Neural crest cell (in vitro differentiated cells): Measurements from ENCODE around the gene RPL22. TPM values are rescaled to one million over a fixed set of nuclear protein-coding genes. Genes with fewer than 3 reads are reported as not detected.

Experiments
- DNase-seq: peaks from one replicate; pipeline ENCODE4 v3.0.0; 2021; ENCODE audit warnings: low read depth, mixed read lengths, low spot score
- H3K27ac Mint-ChIP-seq: one replicate; pipeline ENCODE4 v1.8.0; 2021; ENCODE audit warnings: mild to moderate bottlenecking, mixed read lengths; ENCODE audit not compliant: unreplicated experiment
- H3K27me3 Mint-ChIP-seq: 2 replicates; pipeline ENCODE4 v1.8.0; 2021; ENCODE audit warnings: low read depth, mild to moderate bottlenecking, mixed read lengths
- H3K36me3 Mint-ChIP-seq: 2 replicates; pipeline ENCODE4 v1.8.0; 2021; ENCODE audit warnings: low read depth, mild to moderate bottlenecking, mixed read lengths
- H3K4me1 Mint-ChIP-seq: 2 replicates; pipeline ENCODE4 v1.8.0; 2021; ENCODE audit warnings: mixed read lengths
- H3K4me3 Mint-ChIP-seq: one replicate; pipeline ENCODE4 v1.8.0; 2021; ENCODE audit warnings: mild to moderate bottlenecking, mixed read lengths
- H3K9me3 Mint-ChIP-seq: 2 replicates; pipeline ENCODE4 v1.8.0; 2021; ENCODE audit warnings: mixed read lengths
- total RNA-seq: library from RNA; stranded (reverse); gene quantifications from 2 replicates; pipeline ENCODE4 v1.2.1, GENCODE V29; 2021
- TF ChIP-seq, protein P1 (sequence below): fragments of 200-600 bp; sonication (generic); conservative IDR thresholded peaks from 2 replicates; pipeline ENCODE4 v1.5.0; 2021; ENCODE audit warnings: antibody characterized with exemption, mild to moderate bottlenecking

The RPL22 gene
- total RNA-seq, 1 donor from 2014 or later = 479 TPM

DNA sequence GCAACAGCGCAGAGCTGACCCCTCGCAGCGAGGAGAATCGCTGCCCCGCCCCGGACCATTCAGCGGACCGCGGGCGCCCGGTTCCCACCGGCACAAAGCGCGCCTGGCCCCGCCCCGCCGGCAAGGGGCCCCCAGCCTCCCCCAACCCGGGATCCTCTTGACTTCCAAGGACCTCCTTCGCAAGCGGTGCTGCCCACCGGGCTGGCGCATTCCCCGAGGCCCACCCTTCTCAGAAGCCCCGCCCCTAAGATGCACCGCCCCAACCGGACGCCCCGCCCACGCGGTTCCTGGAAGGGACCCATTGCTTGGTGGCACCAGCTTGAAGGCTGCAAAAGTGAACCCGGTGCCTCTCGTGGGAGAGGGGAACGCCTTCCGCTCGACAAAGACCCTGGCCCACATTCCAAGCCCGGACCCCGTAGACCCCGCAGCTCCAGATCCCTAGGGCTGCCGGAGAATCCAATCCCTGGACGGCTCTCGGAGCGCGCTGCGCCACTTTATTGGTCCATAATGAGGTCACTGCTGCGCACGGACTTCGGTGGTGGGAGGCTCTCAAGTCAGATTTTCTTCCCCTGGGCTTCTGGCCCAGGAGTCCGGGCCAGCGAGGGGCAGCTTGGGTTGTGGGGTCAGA lies 46.6 kb upstream of the RPL22 start:
- peak overlapping the region; percentile 94 for H3K4me3 Mint-ChIP-seq
- peak; percentile 71 for DNase-seq
- no peaks in the 10 kb centered on the region for H3K9me3 Mint-ChIP-seq
- H3K4me1 Mint-ChIP-seq = peaks cover 23% of the 10 kb centered on the region
- H3K27me3 Mint-ChIP-seq = peaks cover 79% of the 10 kb centered on the region
- H3K27ac Mint-ChIP-seq = peak overlapping the region; percentile 81
- TF ChIP-seq, protein P1, sequence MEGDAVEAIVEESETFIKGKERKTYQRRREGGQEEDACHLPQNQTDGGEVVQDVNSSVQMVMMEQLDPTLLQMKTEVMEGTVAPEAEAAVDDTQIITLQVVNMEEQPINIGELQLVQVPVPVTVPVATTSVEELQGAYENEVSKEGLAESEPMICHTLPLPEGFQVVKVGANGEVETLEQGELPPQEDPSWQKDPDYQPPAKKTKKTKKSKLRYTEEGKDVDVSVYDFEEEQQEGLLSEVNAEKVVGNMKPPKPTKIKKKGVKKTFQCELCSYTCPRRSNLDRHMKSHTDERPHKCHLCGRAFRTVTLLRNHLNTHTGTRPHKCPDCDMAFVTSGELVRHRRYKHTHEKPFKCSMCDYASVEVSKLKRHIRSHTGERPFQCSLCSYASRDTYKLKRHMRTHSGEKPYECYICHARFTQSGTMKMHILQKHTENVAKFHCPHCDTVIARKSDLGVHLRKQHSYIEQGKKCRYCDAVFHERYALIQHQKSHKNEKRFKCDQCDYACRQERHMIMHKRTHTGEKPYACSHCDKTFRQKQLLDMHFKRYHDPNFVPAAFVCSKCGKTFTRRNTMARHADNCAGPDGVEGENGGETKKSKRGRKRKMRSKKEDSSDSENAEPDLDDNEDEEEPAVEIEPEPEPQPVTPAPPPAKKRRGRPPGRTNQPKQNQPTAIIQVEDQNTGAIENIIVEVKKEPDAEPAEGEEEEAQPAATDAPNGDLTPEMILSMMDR = no peak
- H3K36me3 Mint-ChIP-seq = no peaks in the 10 kb centered on the region

DNA sequence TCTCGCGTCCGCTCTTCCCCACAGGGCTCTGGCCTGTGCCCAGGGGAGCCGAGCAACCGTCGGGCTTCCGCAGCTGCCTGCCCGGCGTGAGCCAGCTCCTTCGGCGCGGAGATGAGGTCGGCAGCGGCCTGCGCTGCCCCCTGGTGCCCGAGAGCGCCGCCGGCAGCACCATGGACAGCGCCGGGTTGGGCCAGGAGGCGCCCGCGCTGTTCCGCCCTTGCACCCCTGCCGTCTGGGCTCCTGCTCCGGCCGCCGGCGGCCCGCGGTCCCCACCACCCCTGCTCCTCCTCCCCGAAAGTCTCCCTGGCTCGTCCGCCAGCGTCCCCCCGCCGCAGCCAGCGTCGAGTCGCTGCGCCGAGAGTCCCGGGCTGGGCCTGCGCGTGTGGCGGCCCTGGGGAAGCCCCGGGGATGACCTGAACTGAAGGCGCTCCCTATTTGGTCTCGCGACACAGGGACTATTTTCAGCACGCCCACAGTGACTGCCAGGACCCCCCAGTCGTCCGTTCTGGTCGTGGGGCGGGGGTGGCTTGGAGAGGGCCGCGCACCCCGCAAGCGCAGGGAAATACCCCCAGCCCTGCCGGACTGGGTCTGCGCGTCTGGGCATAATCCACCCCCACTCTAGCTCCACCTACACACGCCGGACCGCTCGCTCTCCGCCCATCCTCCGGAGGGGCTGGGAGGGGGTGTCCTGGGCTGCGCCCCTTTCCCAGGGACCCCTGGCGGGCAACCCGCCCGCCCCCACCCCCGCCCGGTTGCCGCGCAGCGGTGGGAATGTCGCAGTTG lies 45.9 kb upstream of the RPL22 start:
- DNase-seq = peak; percentile 87
- Mint-ChIP-seq H3K27me3 (peaks cover 77% of the 10 kb centered on the region), H3K36me3 (no peaks in the 10 kb centered on the region), H3K4me3 (peak overlapping the region; percentile 70), H3K27ac (no peak overlapping the region), H3K9me3 (no peaks in the 10 kb centered on the region), H3K4me1 (peaks cover 28% of the 10 kb centered on the region)
- TF ChIP-seq, protein P1 = peak; percentile 78

DNA sequence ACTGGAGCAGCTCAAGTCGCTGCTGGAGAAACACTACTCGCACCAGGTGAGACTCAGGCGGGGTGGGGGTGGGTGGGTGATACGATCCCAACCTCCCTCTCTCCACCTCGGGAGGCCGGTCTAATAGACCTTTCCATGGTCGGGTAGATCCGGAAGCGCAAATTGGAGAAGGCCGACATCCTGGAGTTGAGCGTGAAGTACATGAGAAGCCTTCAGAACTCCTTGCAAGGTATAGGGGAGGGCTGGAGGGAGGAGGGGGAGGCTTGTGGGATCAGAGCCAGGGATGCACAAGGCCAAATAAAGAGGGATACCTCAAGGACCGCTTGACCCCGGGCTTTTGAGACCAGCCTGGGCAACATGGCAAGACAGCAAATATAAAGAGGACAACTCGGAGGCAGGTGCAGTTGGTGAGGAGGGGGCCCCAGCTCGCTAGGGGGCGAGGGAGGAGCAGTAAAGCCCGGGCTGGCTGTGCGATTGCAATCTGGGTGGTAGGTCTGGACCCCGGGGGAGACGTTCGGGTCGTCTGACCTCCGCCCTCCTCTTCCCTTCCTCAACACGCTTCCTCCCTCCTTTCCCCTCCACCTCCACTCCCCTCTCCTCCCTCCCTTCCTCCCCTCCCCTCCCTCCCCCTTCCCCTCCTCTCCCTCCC lies 45.1 kb upstream of the RPL22 start:
- no peak for DNase-seq
- Mint-ChIP-seq H3K27me3 (peaks cover 75% of the 10 kb centered on the region), H3K4me1 (peaks cover 35% of the 10 kb centered on the region), H3K9me3 (no peaks in the 10 kb centered on the region), H3K4me3 (peak overlapping the region; percentile 84), H3K27ac (no peak overlapping the region), H3K36me3 (no peaks in the 10 kb centered on the region)
- TF ChIP-seq, protein P1 = no peak

DNA sequence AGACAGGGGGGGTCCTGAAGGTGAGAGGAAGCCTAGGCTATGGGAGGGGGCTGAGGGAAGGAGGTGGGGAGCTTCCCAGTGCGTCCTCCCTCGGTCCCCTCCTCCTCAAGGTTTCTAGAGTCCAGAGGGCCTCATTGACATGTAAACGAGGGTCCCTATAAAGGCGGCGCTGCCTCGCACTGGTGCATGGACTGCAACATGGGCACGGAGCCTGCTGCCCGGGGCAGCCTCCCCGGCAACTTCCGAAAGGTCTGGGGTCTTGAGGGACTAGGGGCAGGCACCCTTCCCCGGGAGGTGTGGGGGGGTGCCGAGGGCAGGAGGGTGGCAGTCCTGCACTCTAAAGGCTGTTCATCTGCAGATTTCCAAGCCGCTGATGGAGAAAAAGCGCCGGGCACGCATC lies 44.6 kb upstream of the RPL22 start, which contains the start of gene HES3:
Gene HES3, plus strand, starts transcription at position 187 of the 400 bp plus-strand sequence. Its CDS starts 187 bp downstream, at position 374.
- Mint-ChIP-seq H3K9me3 (no peaks in the 10 kb centered on the region), H3K27ac (no peak within 1 kb of the TSS), H3K36me3 (no peaks in the 10 kb centered on the region), H3K4me3 (peak within 1 kb of the TSS; percentile 84), H3K4me1 (peaks cover 40% of the 10 kb centered on the region), H3K27me3 (peaks cover 77% of the 10 kb centered on the region)
- no peak for DNase-seq
- TF ChIP-seq, protein P1 = no peak

DNA sequence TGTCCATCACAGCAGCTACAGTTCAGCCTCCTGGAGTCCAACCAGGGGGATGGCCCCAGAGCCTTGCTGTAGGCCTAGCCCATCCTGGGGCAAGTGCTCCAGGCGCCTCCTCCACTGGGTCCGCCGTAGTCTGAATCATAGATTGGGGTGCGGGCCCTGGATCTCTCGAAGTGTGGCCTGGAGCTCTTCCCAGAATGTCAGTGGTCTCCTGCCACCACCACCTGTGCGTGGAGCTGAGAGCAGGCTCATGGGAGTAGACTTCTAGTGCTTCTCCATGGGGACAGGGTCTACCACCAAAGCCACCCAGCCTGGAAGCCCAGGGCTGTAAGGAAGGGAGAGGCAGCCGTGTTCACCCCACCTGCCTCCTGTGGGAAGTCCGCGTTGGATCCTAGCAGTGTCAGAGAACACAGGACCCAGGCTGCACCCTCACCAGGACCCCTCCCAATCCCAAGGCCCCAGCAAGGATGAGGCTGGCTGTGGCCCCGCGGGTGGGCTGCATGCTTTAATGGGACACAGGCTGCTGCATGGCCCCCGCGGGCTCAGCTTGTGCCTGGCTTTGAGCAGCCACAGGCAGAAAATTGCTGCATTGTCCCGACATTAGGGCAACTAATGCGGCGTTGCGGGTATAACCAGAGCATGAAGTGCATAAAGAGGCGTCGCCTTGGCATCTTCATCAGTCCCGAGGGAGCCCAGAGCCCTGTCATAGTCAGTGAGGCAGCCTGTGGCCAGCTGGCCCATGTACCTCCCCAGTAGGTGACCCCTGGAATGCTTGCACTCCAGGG lies 43.8 kb upstream of the RPL22 start:
- Mint-ChIP-seq H3K27me3 (peaks cover 70% of the 10 kb centered on the region), H3K4me1 (peaks cover 48% of the 10 kb centered on the region), H3K36me3 (no peaks in the 10 kb centered on the region), H3K27ac (no peak overlapping the region), H3K4me3 (peak overlapping the region; percentile 84), H3K9me3 (no peaks in the 10 kb centered on the region)
- TF ChIP-seq, protein P1 = no peak
- DNase-seq = no peak
